HCT116 (cell line): ENCODE data around the gene CAMKK2. TPM values are rescaled to one million over a fixed set of nuclear protein-coding genes. Genes with fewer than 3 reads are reported as not detected.

Experiments
- ATAC-seq: fragments of 200-7000 bp; cut with Tn5 transposase; 2 replicates; pipeline ENCODE4 v1.9.1; 2020; ENCODE audit warnings: mild to moderate bottlenecking, moderate library complexity
- BruUV-seq: library from RNA; stranded (reverse); fragments of 400-500 nt; replicated peaks from 2 replicates; lab custom pipeline; 2021; lab: Mats Ljungman, UMichigan
- CTCF ChIA-PET: fragments of 300-600 bp; sonication (Branson Sonifier 250); formaldehyde crosslinking; loops from one replicate; lab custom pipeline; 2021; ENCODE audit warnings: antibody characterized with exemption; lab: Charles Lee
- POLR2A ChIA-PET: fragments of 300-600, 350-600 bp; sonication (Branson Sonifier 250); formaldehyde crosslinking; loops from one replicate; lab custom pipeline; 2021; ENCODE audit warnings: antibody characterized with exemption; lab: Charles Lee
- RAD21 ChIA-PET, 2 experiments: fragments of 300-600 bp; sonication (Branson Sonifier 250); formaldehyde crosslinking; loops; one replicate each; lab custom pipeline; 2023; ENCODE audit warnings: low total read pairs in 2 of 2; ENCODE audit not compliant: uncharacterized antibody in 2 of 2, unreplicated experiment in 2 of 2, low non-redundant PET in 1 of 2; lab: Charles Lee
- DNase-seq: peaks from one replicate; pipeline ENCODE4 v3.0.0-alpha.2; 2010; ENCODE audit warnings: low read depth, low spot score
- H2AFZ ChIP-seq: fragments of 200-600 bp; shearing (Covaris generic), sonication (generic); 2 replicates; pipeline ENCODE4 v1.6.1; 2017; ENCODE audit warnings: low read depth, mixed run types, mixed read lengths, antibody characterized with exemption, low read length; ENCODE audit not compliant: poor library complexity, severe bottlenecking
- H3K27ac ChIP-seq: 2 replicates; pipeline ENCODE4 v1.5.1; 2012; ENCODE audit warnings: low read depth, low read length
- H3K27me3 ChIP-seq: fragments of 200-600 bp; sonication (generic); 2 replicates; pipeline ENCODE4 v1.6.1; 2016; ENCODE audit warnings: mixed run types, low read length, mixed read lengths; ENCODE audit not compliant: insufficient read depth
- H3K36me3 ChIP-seq, 2 experiments: fragments of 200-500 bp in 1 of 2; fragments of 200-600 bp in 1 of 2; sonication (Bioruptor generic) in 1 of 2; sonication (generic) in 1 of 2; 2 replicates each; pipeline versions ENCODE4 v1.5.1 to v1.6.1; 2014 to 2016; ENCODE audit warnings: low read length in 2 of 2, inconsistent platforms in 1 of 2, mixed read lengths in 1 of 2, mixed run types in 1 of 2; ENCODE audit not compliant: insufficient read depth in 2 of 2, control insufficient read depth in 1 of 2
- H3K4me1 ChIP-seq, 2 experiments: fragments of 200-600 bp in 1 of 2; sonication (generic) in 1 of 2; 2 replicates each; pipeline versions ENCODE4 v1.5.1 to v1.6.1; 2012 to 2017; ENCODE audit warnings: low read length in 2 of 2, inconsistent platforms in 1 of 2, mild to moderate bottlenecking in 1 of 2, mixed read lengths in 1 of 2, mixed run types in 1 of 2, moderate library complexity in 1 of 2; ENCODE audit not compliant: insufficient read depth in 2 of 2, control insufficient read depth in 1 of 2
- H3K4me2 ChIP-seq: fragments of 200-600 bp; sonication (generic); 2 replicates; pipeline ENCODE4 v1.6.1; 2017; ENCODE audit warnings: mixed run types, low read length, mixed read lengths
- H3K4me3 ChIP-seq, 2 experiments: fragments of 200-600 bp in 1 of 2; sonication (generic) in 1 of 2; replicated peaks in 1 of 2; 2 replicates each; pipeline ENCODE4 v1.5.1; 2011 to 2016; ENCODE audit warnings: low read length in 2 of 2, control low read depth in 1 of 2, low read depth in 1 of 2, mild to moderate bottlenecking in 1 of 2, mixed read lengths in 1 of 2, mixed run types in 1 of 2
- H3K79me2 ChIP-seq: fragments of 200-600 bp; sonication (generic); 2 replicates; pipeline ENCODE4 v1.6.1; 2017; ENCODE audit warnings: mild to moderate bottlenecking, mixed run types, low read length, moderate library complexity, mixed read lengths; ENCODE audit not compliant: insufficient read depth
- H3K9ac ChIP-seq: fragments of 200-600 bp; sonication (generic); 2 replicates; pipeline ENCODE4 v1.6.1; 2016; ENCODE audit warnings: low read length, mixed read lengths
- H3K9me2 ChIP-seq: fragments of 200-600 bp; sonication (generic), shearing (Covaris generic); 2 replicates; pipeline ENCODE4 v1.6.1; 2017; ENCODE audit warnings: mixed run types, mild to moderate bottlenecking, moderate library complexity; ENCODE audit not compliant: insufficient read depth
- H3K9me3 ChIP-seq, 2 experiments: fragments of 200-500 bp in 1 of 2; fragments of 200-600 bp in 1 of 2; sonication (Bioruptor generic) in 1 of 2; sonication (generic) in 1 of 2; 2 replicates each; pipeline ENCODE4 v1.6.1; 2014 to 2017; ENCODE audit warnings: low read length in 2 of 2, mixed read lengths in 2 of 2, inconsistent platforms in 1 of 2, low read depth in 1 of 2, mild to moderate bottlenecking in 1 of 2, mixed run types in 1 of 2, moderate library complexity in 1 of 2; ENCODE audit not compliant: control insufficient read depth in 1 of 2, insufficient read depth in 1 of 2
- H4K20me1 ChIP-seq: fragments of 200-600 bp; sonication (generic), shearing (Covaris generic); 2 replicates; pipeline ENCODE4 v1.6.1; 2017; ENCODE audit warnings: mixed run types, mild to moderate bottlenecking, moderate library complexity; ENCODE audit not compliant: insufficient read depth
- CBX3 ChIP-seq: IDR thresholded peaks from 2 replicates; pipeline ENCODE4 v1.6.1; 2012; ENCODE audit warnings: low read depth
- EGR1 ChIP-seq: IDR thresholded peaks from 2 replicates; pipeline ENCODE4 v1.6.1; 2012; ENCODE audit warnings: low read depth
- ELF1 ChIP-seq: IDR thresholded peaks from 2 replicates; pipeline ENCODE4 v1.6.1; 2012; ENCODE audit warnings: low read depth, borderline replicate concordance
- EZH2 ChIP-seq: fragments of 200-600 bp; sonication (generic); IDR thresholded peaks from 2 replicates; pipeline ENCODE4 v1.6.1; 2017; ENCODE audit warnings: antibody characterized with exemption, mixed run types
- EZH2phosphoT487 ChIP-seq: fragments of 200-600 bp; IDR thresholded peaks from 2 replicates; pipeline ENCODE4 v1.6.1; 2018; ENCODE audit warnings: antibody characterized with exemption, borderline replicate concordance
- FOSL1 ChIP-seq: IDR thresholded peaks from 2 replicates; pipeline ENCODE4 v1.6.1; 2012; ENCODE audit warnings: low read depth
- JUND ChIP-seq: IDR thresholded peaks from 2 replicates; pipeline ENCODE4 v1.6.1; 2012
- POLR2A ChIP-seq: IDR thresholded peaks from 2 replicates; pipeline ENCODE4 v1.7.0; 2011; ENCODE audit warnings: borderline replicate concordance; ENCODE audit not compliant: insufficient read depth, insufficient read length; ENCODE audit errors: extremely low read depth
- RAD21 ChIP-seq: IDR thresholded peaks from 2 replicates; pipeline ENCODE4 v1.6.1; 2012; ENCODE audit warnings: low read depth, mild to moderate bottlenecking
- SIN3A ChIP-seq: IDR thresholded peaks from 2 replicates; pipeline ENCODE4 v1.6.1; 2012; ENCODE audit warnings: low read depth
- SRF ChIP-seq: IDR thresholded peaks from 2 replicates; pipeline ENCODE4 v1.6.1; 2012; ENCODE audit warnings: low read depth
- TCF7L2 ChIP-seq: IDR thresholded peaks from 2 replicates; pipeline ENCODE4 v1.7.0; 2011; ENCODE audit warnings: borderline replicate concordance, inconsistent platforms; ENCODE audit not compliant: insufficient read depth, insufficient read length; ENCODE audit errors: extremely low read depth
- YY1 ChIP-seq: IDR thresholded peaks from 2 replicates; pipeline ENCODE4 v1.6.1; 2011; ENCODE audit warnings: low read length, low read depth, moderate library complexity, mild to moderate bottlenecking; ENCODE audit not compliant: insufficient replicate concordance; ENCODE audit errors: extremely low read depth
- ZFX ChIP-seq: fragments of 450-650 bp; IDR thresholded peaks from 2 replicates; pipeline ENCODE4 v1.6.1; 2017
- ZNF274 ChIP-seq: fragments of 200-500 bp; sonication (Bioruptor generic); IDR thresholded peaks from 2 replicates; pipeline ENCODE4 v1.6.1; 2014; ENCODE audit warnings: mild to moderate bottlenecking, low read depth, low read length, inconsistent platforms
- intact Hi-C: fragments of 100-400 bp; cut with micrococcal nuclease; formaldehyde crosslinking; loops from 2 replicates; pipeline ENCODE4 v1.10.0; 2022
- total RNA-seq: library from RNA; stranded (reverse); gene quantifications from one replicate; pipeline ENCODE4 v1.2.1, GENCODE V29; 2021; ENCODE audit not compliant: unreplicated experiment
- TF ChIP-seq, protein P1 (sequence below): IDR thresholded peaks from 2 replicates; pipeline ENCODE4 v1.6.1; 2012; ENCODE audit warnings: low read depth

Gene CAMKK2
- total RNA-seq, 1 experiment from 2014 or later, result 33.8 TPM

DNA sequence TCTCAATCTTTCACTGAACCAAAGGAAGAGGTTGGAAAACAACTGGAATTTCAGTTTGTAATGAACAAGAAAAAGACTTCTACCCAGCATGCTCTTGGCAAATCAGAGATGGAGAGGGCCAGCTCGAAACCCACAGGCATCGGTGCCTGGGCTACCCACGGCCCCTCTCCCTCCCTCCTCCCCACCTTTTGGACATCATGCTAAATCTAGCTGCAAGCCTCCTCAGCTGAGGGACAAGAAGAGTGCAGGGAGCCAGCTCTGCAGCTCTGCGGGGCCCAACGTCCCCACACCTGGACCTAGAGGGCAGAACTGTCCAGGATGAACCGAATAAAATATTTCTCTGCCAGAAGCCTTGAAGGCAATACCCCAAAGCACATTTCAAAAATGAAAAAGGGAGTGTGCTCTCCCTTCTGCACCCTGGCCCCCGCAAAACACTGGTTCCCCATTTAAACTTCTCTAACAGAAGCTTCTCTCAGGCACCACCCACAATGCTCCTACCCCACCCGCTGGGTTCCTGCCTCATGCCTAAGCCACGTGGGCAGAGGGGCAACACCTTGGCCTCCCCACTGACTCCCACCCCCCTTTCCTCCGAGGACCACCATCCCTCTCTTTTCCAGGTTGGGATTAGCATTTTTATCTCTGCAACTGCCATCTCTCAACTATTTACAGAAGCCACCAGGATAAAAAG is 8.2 kb downstream of the CAMKK2 start:
- Histone ChIP-seq H3K9me2 (no peaks in the 10 kb centered on the region), H2AFZ (no peak overlapping the region), H3K4me3 (no peak overlapping the region), H3K27me3 (no peaks in the 10 kb centered on the region), H4K20me1 (no peaks in the 10 kb centered on the region), H3K27ac (no peak overlapping the region), H3K4me1 (no peaks in the 10 kb centered on the region; a peak in 1 of 4 replicates), H3K4me2 (no peak overlapping the region), H3K9me3 (no peaks in the 10 kb centered on the region), H3K79me2 (peaks cover 55% of the 10 kb centered on the region), H3K9ac (no peak overlapping the region), H3K36me3 (0 out of 4 replicates have a peak, but pooled peaks cover 0 to 3% of the 10 kb centered on the region in 2 experiments)
- ChIA-PET RAD21 (no interaction called here), POLR2A (no interaction called here), CTCF (no interaction called here)
- BruUV-seq, result no TSS peak
- ATAC-seq (no peak), DNase-seq (no peak)
- no peak for TF ChIP-seq ELF1
- TF ChIP-seq ZFX, result no peak
- TF ChIP-seq ZNF274, result no peak
- no peak for TF ChIP-seq RAD21
- intact Hi-C loops, result no loop called here

DNA sequence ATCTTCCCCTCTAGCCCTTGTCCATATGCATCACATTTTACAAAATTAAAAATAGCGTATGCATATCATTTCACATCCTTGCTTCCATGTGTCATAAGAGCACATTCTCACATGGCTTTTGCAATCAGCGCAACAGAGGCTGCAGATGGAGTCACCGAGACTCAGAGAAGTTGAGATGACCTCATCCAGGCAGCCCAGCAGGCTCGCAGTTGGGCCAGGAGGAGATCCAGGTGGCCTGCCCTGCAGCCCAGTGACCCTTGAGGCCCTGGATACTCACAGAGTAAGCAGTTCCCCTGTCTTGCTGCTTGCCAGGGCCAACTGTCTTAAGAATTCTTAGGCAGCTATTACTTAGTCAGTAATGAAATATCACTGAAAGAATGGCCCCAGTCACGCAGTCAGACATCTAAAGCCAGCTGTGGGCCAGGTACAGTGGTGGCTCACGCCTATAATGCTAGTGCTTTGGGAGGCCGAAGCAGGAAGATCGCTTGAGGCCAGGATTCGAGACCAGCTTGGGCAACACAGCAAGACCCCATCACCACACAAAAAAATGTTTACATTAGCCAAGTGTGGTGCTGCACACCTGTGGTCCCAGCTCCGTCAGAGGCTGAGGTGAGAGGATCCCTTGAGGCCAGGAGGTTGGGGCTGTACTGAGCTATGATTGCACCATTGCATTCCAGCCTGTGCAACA is 9.1 kb downstream of the CAMKK2 start:
- no peaks in the 10 kb centered on the region for H3K9me2 ChIP-seq
- no peak overlapping the region for H3K9ac ChIP-seq
- H2AFZ ChIP-seq, result no peak overlapping the region
- ChIA-PET POLR2A (no interaction called here), CTCF (no interaction called here), RAD21 (no interaction called here)
- no peaks in the 10 kb centered on the region; a peak in 1 of 4 replicates for H3K4me1 ChIP-seq
- H3K27me3 ChIP-seq, result no peaks in the 10 kb centered on the region
- H3K4me2 ChIP-seq, result no peak overlapping the region
- intact Hi-C loops, result no loop called here
- H3K27ac ChIP-seq, result no peak overlapping the region
- no peak for DNase-seq
- no peak overlapping the region for H3K4me3 ChIP-seq
- H3K36me3 ChIP-seq, result 0 out of 4 replicates have a peak, but pooled peaks cover 0 to 3% of the 10 kb centered on the region in 2 experiments
- no peak for TF ChIP-seq EZH2phosphoT487
- TF ChIP-seq, protein P1, sequence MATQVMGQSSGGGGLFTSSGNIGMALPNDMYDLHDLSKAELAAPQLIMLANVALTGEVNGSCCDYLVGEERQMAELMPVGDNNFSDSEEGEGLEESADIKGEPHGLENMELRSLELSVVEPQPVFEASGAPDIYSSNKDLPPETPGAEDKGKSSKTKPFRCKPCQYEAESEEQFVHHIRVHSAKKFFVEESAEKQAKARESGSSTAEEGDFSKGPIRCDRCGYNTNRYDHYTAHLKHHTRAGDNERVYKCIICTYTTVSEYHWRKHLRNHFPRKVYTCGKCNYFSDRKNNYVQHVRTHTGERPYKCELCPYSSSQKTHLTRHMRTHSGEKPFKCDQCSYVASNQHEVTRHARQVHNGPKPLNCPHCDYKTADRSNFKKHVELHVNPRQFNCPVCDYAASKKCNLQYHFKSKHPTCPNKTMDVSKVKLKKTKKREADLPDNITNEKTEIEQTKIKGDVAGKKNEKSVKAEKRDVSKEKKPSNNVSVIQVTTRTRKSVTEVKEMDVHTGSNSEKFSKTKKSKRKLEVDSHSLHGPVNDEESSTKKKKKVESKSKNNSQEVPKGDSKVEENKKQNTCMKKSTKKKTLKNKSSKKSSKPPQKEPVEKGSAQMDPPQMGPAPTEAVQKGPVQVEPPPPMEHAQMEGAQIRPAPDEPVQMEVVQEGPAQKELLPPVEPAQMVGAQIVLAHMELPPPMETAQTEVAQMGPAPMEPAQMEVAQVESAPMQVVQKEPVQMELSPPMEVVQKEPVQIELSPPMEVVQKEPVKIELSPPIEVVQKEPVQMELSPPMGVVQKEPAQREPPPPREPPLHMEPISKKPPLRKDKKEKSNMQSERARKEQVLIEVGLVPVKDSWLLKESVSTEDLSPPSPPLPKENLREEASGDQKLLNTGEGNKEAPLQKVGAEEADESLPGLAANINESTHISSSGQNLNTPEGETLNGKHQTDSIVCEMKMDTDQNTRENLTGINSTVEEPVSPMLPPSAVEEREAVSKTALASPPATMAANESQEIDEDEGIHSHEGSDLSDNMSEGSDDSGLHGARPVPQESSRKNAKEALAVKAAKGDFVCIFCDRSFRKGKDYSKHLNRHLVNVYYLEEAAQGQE, result no peak
- TF ChIP-seq ZFX, result no peak
- no peak for TF ChIP-seq SIN3A
- TF ChIP-seq CBX3, result no peak
- TF ChIP-seq JUND, result no peak
- no peak for TF ChIP-seq ELF1
- TF ChIP-seq SRF, result no peak
- TF ChIP-seq TCF7L2, result no peak
- no peak for TF ChIP-seq RAD21
- TF ChIP-seq EZH2, result no peak
- TF ChIP-seq YY1, result no peak
- no peak for TF ChIP-seq POLR2A
- TF ChIP-seq EGR1, result no peak
- no peak for TF ChIP-seq FOSL1
- H3K79me2 ChIP-seq, result peaks cover 52% of the 10 kb centered on the region
- no peak for ATAC-seq
- no peaks in the 10 kb centered on the region for H3K9me3 ChIP-seq
- H4K20me1 ChIP-seq, result no peaks in the 10 kb centered on the region
- BruUV-seq, result no TSS peak
